Tibial artery (tissue), 4 donors: ENCODE measurements around the gene NIFK.
"Not testable (repeated sequence)": the region's sequence is repeated elsewhere in the genome, so short reads cannot be mapped to it uniquely, and the experiment has no call there.

ENCODE experiments used
- DNase-seq, 2 donors: peaks; one replicate each; pipeline ENCODE4 v3.0.0-alpha.2; 2019
- H3K27ac ChIP-seq, 2 donors: fragments of 200-600 bp; sonication (generic) in 1 of 2; 1 replicate in 1 of 2; 2 replicates in 1 of 2; pipeline ENCODE4 v1.5.1; 2018 to 2019; ENCODE audit warnings: mild to moderate bottlenecking in 1 of 2
- H3K27me3 ChIP-seq, 2 donors: fragments of 200-600 bp; sonication (generic) in 1 of 2; one replicate each; pipeline versions ENCODE4 v1.5.1 to v1.6.0; 2016 to 2019
- H3K36me3 ChIP-seq, 3 donors: fragments of 200-600 bp; sonication (generic) in 2 of 3; one replicate each; pipeline ENCODE4 v1.5.1; 2016 to 2019; ENCODE audit warnings: mild to moderate bottlenecking in 2 of 3
- H3K4me1 ChIP-seq, 4 donors: fragments of 200-600 bp; sonication (generic) in 2 of 4; 1 replicate in 3 of 4; 2 replicates in 1 of 4; pipeline ENCODE4 v1.5.1; 2016 to 2019
- H3K4me3 ChIP-seq, 2 donors: fragments of 200-600 bp; sonication (generic) in 1 of 2; 1 replicate in 1 of 2; 2 replicates in 1 of 2; pipeline ENCODE4 v1.5.1; 2018 to 2019; ENCODE audit warnings: mild to moderate bottlenecking in 2 of 2
- H3K9me3 ChIP-seq, 3 donors: fragments of 200-600 bp; sonication (generic) in 1 of 3; one replicate each; pipeline ENCODE4 v1.5.1; 2016 to 2019
- CTCF ChIP-seq, 2 experiments: fragments of 200-600 bp in 1 of 2; fragments of 450-650 bp in 1 of 2; IDR thresholded peaks; one replicate each; pipeline ENCODE4 v1.5.1; 2017 to 2019; ENCODE audit warnings: antibody characterized with exemption in 2 of 2, mild to moderate bottlenecking in 1 of 2, moderate library complexity in 1 of 2
- intact Hi-C: fragments of 100-400 bp; cut with DNase I; formaldehyde crosslinking; loops from one replicate; pipeline ENCODE4 v1.15.0; 2023; ENCODE audit warnings: low total_unique reads

The NIFK gene

GRCh38 chr2:121741450-121741849, 4.8 kb upstream of the NIFK start:
- Histone ChIP-seq H3K27ac (no peak overlapping the region), H3K27me3 (no peaks in the 10 kb centered on the region), H3K4me1 (peaks cover 0 to 4% (median 0%) of the 10 kb centered on the region in 4 donors), H3K36me3 (no peaks in the 10 kb centered on the region), H3K4me3 (no peak overlapping the region), H3K9me3 (no peaks in the 10 kb centered on the region)
- no peak for TF ChIP-seq CTCF (IDR thresholded peaks at IDR 0.05)
- DNase-seq: no peak
- intact Hi-C loops: loop anchor here (5.0 kb wide), 1 partner anchor 89 kb away; no protein-coding TSS in a partner anchor

GRCh38 chr2:121740973-121741372, 4.3 kb upstream of the NIFK start:
- intact Hi-C loops: loop anchor here (5.0 kb wide), 1 partner anchor 89 kb away; no protein-coding TSS in a partner anchor
- no peak for TF ChIP-seq CTCF (IDR thresholded peaks at IDR 0.05)
- H3K36me3 ChIP-seq: no peaks in the 10 kb centered on the region
- H3K9me3 ChIP-seq: no peaks in the 10 kb centered on the region
- H3K4me1 ChIP-seq: peaks cover 0 to 4% (median under 1%) of the 10 kb centered on the region in 4 donors
- H3K4me3 ChIP-seq: no peak overlapping the region
- H3K27me3 ChIP-seq: no peaks in the 10 kb centered on the region
- H3K27ac ChIP-seq: no peak overlapping the region
- DNase-seq: no peak

GRCh38 chr2:121736140-121736461, 574 bp downstream of the NIFK start:
- intact Hi-C loops: loop anchor here (1.0 to 5.0 kb wide), 2 partner anchors 19 to 204 kb away; partner anchors contain the start of genes RNU4ATAC and TSN
- peak overlapping the region; percentile 78 to 98 for H3K4me3 ChIP-seq
- H3K27ac ChIP-seq: peak overlapping the region; percentile 82 to 83
- no peaks in the 10 kb centered on the region for H3K27me3 ChIP-seq
- no peak for TF ChIP-seq CTCF (IDR thresholded peaks at IDR 0.05)
- peaks cover 0 to 12% (median 8%) of the 10 kb centered on the region in 4 donors for H3K4me1 ChIP-seq
- no peaks in the 10 kb centered on the region for H3K9me3 ChIP-seq
- no peak for DNase-seq
- H3K36me3 ChIP-seq: peaks cover 14 to 37% (median 16%) of the 10 kb centered on the region in 3 donors

GRCh38 chr2:121735518-121736074, 1.1 kb downstream of the NIFK start:
- Histone ChIP-seq H3K27me3 (no peaks in the 10 kb centered on the region), H3K36me3 (peaks cover 19 to 42% (median 19%) of the 10 kb centered on the region in 3 donors), H3K27ac (peak overlapping the region; percentile 82 to 83), H3K4me1 (peaks cover 0 to 12% (median 8%) of the 10 kb centered on the region in 4 donors), H3K4me3 (peak overlapping the region; percentile 78 to 98), H3K9me3 (no peaks in the 10 kb centered on the region)
- intact Hi-C loops: loop anchor here (1.0 to 5.0 kb wide), 2 partner anchors 20 to 203 kb away; partner anchors contain the start of genes RNU4ATAC and TSN
- no peak for TF ChIP-seq CTCF (IDR thresholded peaks at IDR 0.05)
- DNase-seq: no peak

GRCh38 chr2:121734544-121734943, 2.1 kb downstream of the NIFK start:
- DNase-seq, intact Hi-C loops: not testable (repeated sequence)
- H3K36me3 ChIP-seq: peaks cover 29 to 53% (median 30%) of the 10 kb centered on the region in 3 donors

GRCh38 chr2:121731366-121731765, 5.3 kb downstream of the NIFK start:
- Histone ChIP-seq H3K9me3 (no peaks in the 10 kb centered on the region), H3K27me3 (no peaks in the 10 kb centered on the region), H3K4me3 (no peak overlapping the region), H3K27ac (no peak overlapping the region), H3K4me1 (peaks cover 0 to 12% (median 5%) of the 10 kb centered on the region in 4 donors), H3K36me3 (peaks cover 55 to 84% (median 59%) of the 10 kb centered on the region in 3 donors)
- intact Hi-C loops: no loop called here
- DNase-seq: no peak
- no peak for TF ChIP-seq CTCF (IDR thresholded peaks at IDR 0.05)

More at GRCh38 chr2:121734544-121734943, 2.1 kb downstream of the NIFK start:
- not testable (repeated sequence) for H3K27ac ChIP-seq, H3K4me3 ChIP-seq, H3K27me3 ChIP-seq, H3K9me3 ChIP-seq
- H3K4me1 ChIP-seq: peaks cover 0 to 12% (median 8%) of the 10 kb centered on the region in 4 donors
